A673 (cell line): Measurements from ENCODE around the gene PGC. TPM values are rescaled to one million over a fixed set of nuclear protein-coding genes. Genes with fewer than 3 reads are reported as not detected.

Experiments
- Bru-seq: library from RNA; stranded (reverse); fragments of 400-500 nt; gene quantifications from one replicate; lab custom pipeline; 2021; lab: Mats Ljungman, UMichigan
- BruChase-seq, 2 experiments: library from RNA; stranded (reverse); fragments of 400-500 nt; gene quantifications; one replicate each; lab custom pipeline; 2021; lab: Mats Ljungman, UMichigan
- BruUV-seq: library from RNA; stranded (reverse); fragments of 400-500 nt; replicated peaks from 2 replicates; lab custom pipeline; 2021; lab: Mats Ljungman, UMichigan
- CTCF ChIA-PET: fragments of 300-600 bp; sonication (Branson Sonifier 250); formaldehyde crosslinking; loops from one replicate; lab custom pipeline; 2022; ENCODE audit warnings: antibody characterized with exemption; lab: Charles Lee
- POLR2A ChIA-PET: fragments of 300-600 bp; sonication (Branson Sonifier 250); formaldehyde crosslinking; loops from one replicate; lab custom pipeline; 2022; ENCODE audit warnings: antibody characterized with exemption; ENCODE audit not compliant: low non-redundant PET; lab: Charles Lee
- DNase-seq: peaks from one replicate; pipeline ENCODE4 v3.0.0-alpha.2; 2015; ENCODE audit warnings: low spot score
- H3K27ac ChIP-seq: fragments of 200-600 bp; sonication (generic); 2 replicates; pipeline ENCODE4 v1.5.1; 2016; ENCODE audit warnings: mixed run types, low read depth, mild to moderate bottlenecking, mixed read lengths, antibody characterized with exemption, low read length; ENCODE audit not compliant: poor library complexity, severe bottlenecking
- H3K27me3 ChIP-seq: fragments of 200-600 bp; sonication (generic); replicated peaks from 2 replicates; pipeline ENCODE4 v1.6.1; 2017; ENCODE audit warnings: mixed run types, low read depth, mild to moderate bottlenecking, mixed read lengths, antibody characterized with exemption, low read length; ENCODE audit not compliant: insufficient read depth, poor library complexity
- H3K36me3 ChIP-seq: fragments of 200-600 bp; sonication (generic); 2 replicates; pipeline ENCODE4 v1.6.1; 2016; ENCODE audit warnings: mixed run types, mild to moderate bottlenecking, mixed read lengths, antibody characterized with exemption, low read length; ENCODE audit not compliant: insufficient read depth, poor library complexity, severe bottlenecking
- H3K4me1 ChIP-seq: fragments of 200-600 bp; sonication (generic); 2 replicates; pipeline ENCODE4 v1.6.1; 2017; ENCODE audit warnings: mixed run types, mild to moderate bottlenecking, mixed read lengths, antibody characterized with exemption, low read length; ENCODE audit not compliant: insufficient read depth, poor library complexity, severe bottlenecking
- H3K4me3 ChIP-seq: fragments of 200-600 bp; sonication (generic); 2 replicates; pipeline ENCODE4 v1.5.1; 2016; ENCODE audit warnings: low read depth, mixed run types, mild to moderate bottlenecking, mixed read lengths, low read length; ENCODE audit not compliant: poor library complexity, severe bottlenecking
- H3K9me3 ChIP-seq: fragments of 200-600 bp; sonication (generic); 2 replicates; pipeline ENCODE4 v1.6.1; 2016; ENCODE audit warnings: mixed run types, low read depth, mild to moderate bottlenecking, mixed read lengths, antibody characterized with exemption, low read length; ENCODE audit not compliant: poor library complexity, severe bottlenecking
- CTCF ChIP-seq: fragments of 300-800, 200-600 bp; sonication (generic); conservative IDR thresholded peaks from 2 replicates; pipeline ENCODE4 v1.5.1; 2017; ENCODE audit warnings: low read depth, mild to moderate bottlenecking, antibody characterized with exemption, low read length, moderate library complexity, mixed read lengths
- EZH2 ChIP-seq: fragments of 200-600 bp; sonication (generic); IDR thresholded peaks from 2 replicates; pipeline ENCODE4 v1.6.1; 2017; ENCODE audit warnings: borderline replicate concordance, low read depth, mild to moderate bottlenecking, mixed read lengths, antibody characterized with exemption, low read length; ENCODE audit not compliant: poor library complexity, severe bottlenecking
- intact Hi-C: fragments of 100-400 bp; cut with micrococcal nuclease; formaldehyde crosslinking; loops from one replicate; pipeline ENCODE4 v1.10.0; 2022; ENCODE audit not compliant: unreplicated experiment
- long read RNA-seq: library from polyadenylated mRNA; stranded (forward); transcript quantifications from one replicate; pipeline ENCODE4 v2.0.0, GENCODE V29; 2022
- total RNA-seq: library from RNA; stranded (reverse); gene quantifications from 2 replicates; pipeline ENCODE4 v1.2.3, GENCODE V29; 2021

Gene PGC
- total RNA-seq (not detected in 2 replicates), Bru-seq, nascent RNA (not detected), BruChase-seq, experiment 1, labeled RNA remaining after a 2-hour chase (not detected), BruChase-seq, experiment 2, labeled RNA remaining after a 6-hour chase (not detected)
- long read RNA-seq = 0 reads

GRCh38 chr6:41747256-41748101 lies at the start of gene PGC:
PGC (minus strand) TSS chr6:41747397; CDS start chr6:41747334, 63 bp downstream.
- Histone ChIP-seq H3K4me1 (no peaks in the 10 kb centered on the region), H3K27me3 (no peaks in the 10 kb centered on the region), H3K4me3 (no peak within 1 kb of the TSS), H3K27ac (no peak within 1 kb of the TSS), H3K36me3 (no peaks in the 10 kb centered on the region), H3K9me3 (no peaks in the 10 kb centered on the region)
- no TSS peak for BruUV-seq
- TF ChIP-seq CTCF (no peak), EZH2 (no peak)
- CTCF ChIA-PET = no interaction called here
- intact Hi-C loops = no loop called here
- POLR2A ChIA-PET = no interaction called here
- no peak for DNase-seq

GRCh38 chr6:41796474-41796873 lies 49.3 kb upstream of the PGC start:
- peaks cover 9% of the 10 kb centered on the region for H3K36me3 ChIP-seq
- no TSS peak for BruUV-seq
- no peak for DNase-seq
- POLR2A ChIA-PET = no interaction called here
- H3K27me3 ChIP-seq = no peaks in the 10 kb centered on the region
- H3K4me3 ChIP-seq = no peak overlapping the region
- no peaks in the 10 kb centered on the region for H3K9me3 ChIP-seq
- no peak overlapping the region for H3K27ac ChIP-seq
- intact Hi-C loops = no loop called here
- TF ChIP-seq CTCF (no peak), EZH2 (no peak)
- CTCF ChIA-PET = interaction anchor here (0.9 kb wide), 1 partner anchor 9 kb away, joined by 7 read pairs; the partner anchor contains the start of gene TOMM6
- H3K4me1 ChIP-seq = no peaks in the 10 kb centered on the region

GRCh38 chr6:41791984-41792383 lies 44.8 kb upstream of the PGC start:
- Histone ChIP-seq H3K27ac (no peak overlapping the region), H3K4me1 (no peaks in the 10 kb centered on the region), H3K36me3 (peaks cover 36% of the 10 kb centered on the region), H3K9me3 (no peaks in the 10 kb centered on the region), H3K4me3 (no peak overlapping the region), H3K27me3 (no peaks in the 10 kb centered on the region)
- ChIA-PET CTCF (no interaction called here), POLR2A (interaction anchor here (0.6 kb wide), 1 partner anchor 85 kb away, joined by 3 read pairs; no protein-coding TSS in a partner anchor)
- no peak for DNase-seq
- TF ChIP-seq CTCF (no peak), EZH2 (no peak)
- intact Hi-C loops = no loop called here
- BruUV-seq = no TSS peak
